Panc1 (cell line): ENCODE data around the gene ZBTB7B.
A peak's percentile ranks its signal among the peaks of the same experiment; 100 is the strongest.

Experiments used
- CTCF ChIP-seq: fragments of 450-650 bp; IDR thresholded peaks from 2 replicates; pipeline ENCODE4 v1.5.1; 2017; ENCODE audit warnings: mild to moderate bottlenecking
- POLR2AphosphoS5 ChIP-seq: IDR thresholded peaks from 2 replicates; pipeline ENCODE4 v1.6.1; 2012; ENCODE audit warnings: mild to moderate bottlenecking, low read depth, low read length, moderate library complexity
- REST ChIP-seq, 2 experiments: IDR thresholded peaks; 2 replicates each; pipeline ENCODE4 v1.6.1; 2011 to 2012; ENCODE audit warnings: low read depth in 2 of 2, control low read depth in 1 of 2, low read length in 1 of 2, mild to moderate bottlenecking in 1 of 2, moderate library complexity in 1 of 2; ENCODE audit not compliant: insufficient read depth in 1 of 2
- SIN3A ChIP-seq: IDR thresholded peaks from 2 replicates; pipeline ENCODE4 v1.6.1; 2012; ENCODE audit warnings: low read depth, mild to moderate bottlenecking, low read length, moderate library complexity, borderline replicate concordance; ENCODE audit not compliant: insufficient read depth
- TCF7L2 ChIP-seq: IDR thresholded peaks from 2 replicates; pipeline ENCODE4 v1.6.1; 2011; ENCODE audit warnings: mild to moderate bottlenecking, low read depth, low read length, inconsistent platforms

- TF ChIP-seq CTCF (no peak), TCF7L2 (no peak), POLR2AphosphoS5 (peak; percentile 77), REST (IDR thresholded peaks at IDR 0.05; ENCODE audit: insufficient read depth in 1 of 2, low read depth in 2 of 2, low read length in 1 of 2) (peak in 1 of 2 experiments; percentile 34; a peak in 1 of 4 replicates), SIN3A (no peak)
Observed at GRCh38 chr1:154973344-154974101, 29.1 kb upstream of the ZBTB7B start.
